Tibial nerve (tissue), 4 donors: ENCODE data around the gene AKT1. TPM values are rescaled to one million over a fixed set of nuclear protein-coding genes. Genes with fewer than 3 reads are reported as not detected.

Source experiments
- DNase-seq, 2 donors: peaks; one replicate each; pipeline ENCODE4 v3.0.0-alpha.2; 2019; ENCODE audit warnings: low spot score in 2 of 2
- H3K27ac ChIP-seq, 4 donors: fragments of 200-600 bp; sonication (generic) in 3 of 4; one replicate each; pipeline ENCODE4 v1.5.1; 2017 to 2019; ENCODE audit warnings: mild to moderate bottlenecking in 1 of 4
- H3K27me3 ChIP-seq, 2 donors: fragments of 200-600 bp; sonication (generic) in 1 of 2; one replicate each; pipeline versions ENCODE4 v1.5.1 to v1.6.0; 2017 to 2019
- H3K36me3 ChIP-seq, 3 donors: fragments of 200-600 bp; sonication (generic); one replicate each; pipeline ENCODE4 v1.5.1; 2018 to 2019
- H3K4me1 ChIP-seq, 4 donors: fragments of 200-600 bp; sonication (generic) in 3 of 4; one replicate each; pipeline ENCODE4 v1.5.1; 2017 to 2019
- H3K4me3 ChIP-seq, 4 donors: fragments of 200-600 bp; sonication (generic) in 3 of 4; one replicate each; pipeline ENCODE4 v1.5.1; 2017 to 2019; ENCODE audit warnings: mild to moderate bottlenecking in 1 of 4, moderate library complexity in 1 of 4
- H3K9me3 ChIP-seq, 4 donors: fragments of 200-600 bp; sonication (generic) in 3 of 4; one replicate each; pipeline ENCODE4 v1.5.1; 2017 to 2019
- EP300 ChIP-seq, 2 donors: sonication (generic); formaldehyde crosslinking; IDR thresholded peaks; one replicate each; pipeline ENCODE4 v1.6.1; 2017; ENCODE audit warnings: antibody characterized with exemption in 2 of 2, mild to moderate bottlenecking in 1 of 2
- POLR2A ChIP-seq, 2 donors: fragments of 450-650 bp; IDR thresholded peaks; one replicate each; pipeline ENCODE4 v1.6.1; 2017; ENCODE audit warnings: antibody characterized with exemption in 2 of 2, mild to moderate bottlenecking in 2 of 2, moderate library complexity in 2 of 2
- WGBS, 2 donors: methylation state at CpG; one replicate each; pipeline ENCODE4 v1.1.5; 2018; 5-methylcytosine and 5-hydroxymethylcytosine counted together
- total RNA-seq, 4 donors: library from RNA; depleted of rRNA; stranded (reverse); fragments of >200 nt; gene quantifications; one replicate each; pipeline ENCODE4 v1.1.0, GENCODE V29; 2016
- TF ChIP-seq, protein P1 (sequence below), 5 experiments: fragments of 200-600 bp in 3 of 5; fragments of 450-650 bp in 2 of 5; sonication (generic) in 3 of 5; IDR thresholded peaks; one replicate each; pipeline ENCODE4 v1.5.1; 2016 to 2019; ENCODE audit warnings: antibody characterized with exemption in 5 of 5, mild to moderate bottlenecking in 3 of 5, moderate library complexity in 2 of 5

Gene AKT1
- total RNA-seq, 4 donors from 2014 or later: 130 to 199 (median 144) TPM

DNA sequence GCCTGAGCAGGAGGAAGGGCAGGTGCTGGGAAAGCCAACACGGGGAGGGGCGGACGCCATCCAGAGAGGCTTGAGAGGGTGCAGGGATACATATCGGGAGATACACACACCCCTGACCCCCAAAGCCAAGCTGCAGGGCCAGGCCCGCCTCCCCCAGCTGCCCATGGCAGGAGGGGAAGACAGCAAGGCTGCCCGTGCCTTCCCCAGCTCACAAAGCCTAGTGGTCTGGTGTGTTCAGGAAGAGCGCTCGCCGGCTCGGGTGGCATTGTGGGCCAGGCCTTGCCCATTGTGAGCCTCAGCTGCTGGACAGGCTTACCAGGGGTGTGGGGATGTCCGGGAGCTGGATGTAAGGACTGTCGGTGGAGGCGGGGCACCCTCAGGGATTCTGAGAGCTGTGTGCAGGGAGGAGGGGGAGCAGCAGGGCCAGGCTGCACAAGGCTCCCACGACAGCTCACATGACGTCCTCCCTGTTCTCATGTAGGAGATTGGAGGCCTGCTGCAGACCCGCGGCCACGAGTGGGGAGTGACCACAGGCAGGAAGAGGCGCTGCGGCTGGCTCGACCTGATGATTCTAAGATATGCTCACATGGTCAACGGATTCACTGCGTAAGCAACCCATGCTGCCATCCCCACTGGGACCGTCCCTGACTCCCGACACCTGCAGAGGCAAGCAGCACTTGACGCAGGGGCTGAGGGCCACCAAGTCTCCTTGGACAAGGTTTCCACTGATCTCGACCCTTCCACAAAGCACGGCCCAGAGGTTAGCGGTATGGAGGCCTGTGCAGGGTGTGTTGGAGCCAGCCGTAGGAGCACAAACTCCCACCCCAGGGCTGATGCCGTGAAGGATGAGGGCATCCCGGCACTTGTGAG is 52.7 kb downstream of the AKT1 start:
- no peak overlapping the region for H3K4me3 ChIP-seq
- peaks cover 0 to 22% (median 16%) of the 10 kb centered on the region in 4 donors for H3K4me1 ChIP-seq
- 86% methylated on average over 29 to 32 of the region's 32 CpGs for WGBS, 2 donors
- H3K27me3 ChIP-seq: no peaks in the 10 kb centered on the region
- H3K9me3 ChIP-seq: no peaks in the 10 kb centered on the region
- no peak for TF ChIP-seq EP300 (IDR thresholded peaks at IDR 0.05)
- H3K36me3 ChIP-seq: peaks cover 0 to 25% (median 0%) of the 10 kb centered on the region in 3 donors
- no peak overlapping the region for H3K27ac ChIP-seq
- no peak for DNase-seq

DNA sequence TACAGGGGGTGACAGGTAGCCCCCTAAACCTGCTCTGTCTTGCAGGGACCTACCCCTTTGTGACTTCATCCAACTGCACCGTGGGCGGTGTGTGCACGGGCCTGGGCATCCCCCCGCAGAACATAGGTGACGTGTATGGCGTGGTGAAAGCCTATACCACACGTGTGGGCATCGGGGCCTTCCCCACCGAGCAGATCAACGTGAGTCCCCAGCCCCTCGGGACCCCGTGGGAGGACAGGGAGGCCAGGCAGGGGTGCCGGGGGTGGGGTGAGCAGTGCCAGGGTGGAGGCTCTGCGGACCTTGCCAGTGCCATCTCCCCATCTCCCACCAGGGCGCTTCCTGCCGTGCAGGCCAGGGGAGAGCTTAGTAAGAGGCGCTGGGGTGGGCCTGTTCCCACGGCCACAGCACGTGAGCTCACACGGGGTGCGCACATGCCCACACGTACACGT is 53.7 kb downstream of the AKT1 start:
- TF ChIP-seq, protein P1, sequence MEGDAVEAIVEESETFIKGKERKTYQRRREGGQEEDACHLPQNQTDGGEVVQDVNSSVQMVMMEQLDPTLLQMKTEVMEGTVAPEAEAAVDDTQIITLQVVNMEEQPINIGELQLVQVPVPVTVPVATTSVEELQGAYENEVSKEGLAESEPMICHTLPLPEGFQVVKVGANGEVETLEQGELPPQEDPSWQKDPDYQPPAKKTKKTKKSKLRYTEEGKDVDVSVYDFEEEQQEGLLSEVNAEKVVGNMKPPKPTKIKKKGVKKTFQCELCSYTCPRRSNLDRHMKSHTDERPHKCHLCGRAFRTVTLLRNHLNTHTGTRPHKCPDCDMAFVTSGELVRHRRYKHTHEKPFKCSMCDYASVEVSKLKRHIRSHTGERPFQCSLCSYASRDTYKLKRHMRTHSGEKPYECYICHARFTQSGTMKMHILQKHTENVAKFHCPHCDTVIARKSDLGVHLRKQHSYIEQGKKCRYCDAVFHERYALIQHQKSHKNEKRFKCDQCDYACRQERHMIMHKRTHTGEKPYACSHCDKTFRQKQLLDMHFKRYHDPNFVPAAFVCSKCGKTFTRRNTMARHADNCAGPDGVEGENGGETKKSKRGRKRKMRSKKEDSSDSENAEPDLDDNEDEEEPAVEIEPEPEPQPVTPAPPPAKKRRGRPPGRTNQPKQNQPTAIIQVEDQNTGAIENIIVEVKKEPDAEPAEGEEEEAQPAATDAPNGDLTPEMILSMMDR (IDR thresholded peaks at IDR 0.05): no peak
- TF ChIP-seq POLR2A (IDR thresholded peaks at IDR 0.05) (no peak), EP300 (IDR thresholded peaks at IDR 0.05) (no peak)
- Histone ChIP-seq H3K36me3 (peaks cover 0 to 25% (median 0%) of the 10 kb centered on the region in 3 donors), H3K27me3 (no peaks in the 10 kb centered on the region), H3K9me3 (no peaks in the 10 kb centered on the region), H3K27ac (no peak overlapping the region), H3K4me1 (peaks cover 0 to 20% (median 17%) of the 10 kb centered on the region in 4 donors), H3K4me3 (no peak overlapping the region)
- WGBS, 2 donors: 89 to 91% methylated on average over 13 to 17 of the region's 23 CpGs
- DNase-seq: no peak

DNA sequence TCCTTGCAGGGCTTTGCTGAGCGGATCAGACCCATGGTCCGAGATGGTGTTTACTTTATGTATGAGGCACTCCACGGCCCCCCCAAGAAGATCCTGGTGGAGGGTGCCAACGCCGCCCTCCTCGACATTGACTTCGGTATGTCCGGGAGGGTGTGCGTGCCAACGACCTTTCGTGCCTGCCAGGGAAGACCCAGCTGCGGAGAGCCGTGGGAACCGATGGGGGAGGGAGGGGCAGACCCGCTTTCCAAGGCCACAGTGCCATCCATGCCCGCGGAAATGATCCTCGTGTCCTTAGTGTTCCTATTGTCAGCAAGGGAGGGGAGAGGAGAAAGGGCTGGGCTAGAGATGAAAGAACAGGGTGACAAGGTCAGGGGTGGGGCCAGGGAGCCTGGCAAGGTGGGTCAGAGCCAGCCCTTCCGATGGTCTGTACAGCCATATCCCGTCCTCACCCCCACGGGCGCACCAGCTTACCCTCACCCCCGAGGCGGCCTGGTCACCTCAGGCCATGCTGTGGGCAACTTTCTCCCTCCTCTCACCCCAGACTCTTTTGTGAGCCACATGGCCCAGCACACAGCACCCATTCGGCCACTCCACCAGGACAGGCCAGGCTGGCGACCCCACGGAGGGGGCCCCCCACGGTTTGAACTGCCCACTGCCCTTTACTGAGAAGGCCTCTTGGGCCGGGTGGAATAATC is 54.3 kb downstream of the AKT1 start:
- H3K9me3 ChIP-seq: no peaks in the 10 kb centered on the region
- no peaks in the 10 kb centered on the region for H3K27me3 ChIP-seq
- H3K4me3 ChIP-seq: no peak overlapping the region
- TF ChIP-seq POLR2A (IDR thresholded peaks at IDR 0.05) (no peak), EP300 (IDR thresholded peaks at IDR 0.05) (no peak)
- TF ChIP-seq, protein P1 (IDR thresholded peaks at IDR 0.05): no peak
- peaks cover 0 to 25% (median 0%) of the 10 kb centered on the region in 3 donors for H3K36me3 ChIP-seq
- H3K4me1 ChIP-seq: peaks cover 0 to 22% (median 19%) of the 10 kb centered on the region in 4 donors
- WGBS, 2 donors: 88 to 89% methylated on average over 26 to 28 of the region's 29 CpGs
- no peak for DNase-seq
- H3K27ac ChIP-seq: no peak overlapping the region

DNA sequence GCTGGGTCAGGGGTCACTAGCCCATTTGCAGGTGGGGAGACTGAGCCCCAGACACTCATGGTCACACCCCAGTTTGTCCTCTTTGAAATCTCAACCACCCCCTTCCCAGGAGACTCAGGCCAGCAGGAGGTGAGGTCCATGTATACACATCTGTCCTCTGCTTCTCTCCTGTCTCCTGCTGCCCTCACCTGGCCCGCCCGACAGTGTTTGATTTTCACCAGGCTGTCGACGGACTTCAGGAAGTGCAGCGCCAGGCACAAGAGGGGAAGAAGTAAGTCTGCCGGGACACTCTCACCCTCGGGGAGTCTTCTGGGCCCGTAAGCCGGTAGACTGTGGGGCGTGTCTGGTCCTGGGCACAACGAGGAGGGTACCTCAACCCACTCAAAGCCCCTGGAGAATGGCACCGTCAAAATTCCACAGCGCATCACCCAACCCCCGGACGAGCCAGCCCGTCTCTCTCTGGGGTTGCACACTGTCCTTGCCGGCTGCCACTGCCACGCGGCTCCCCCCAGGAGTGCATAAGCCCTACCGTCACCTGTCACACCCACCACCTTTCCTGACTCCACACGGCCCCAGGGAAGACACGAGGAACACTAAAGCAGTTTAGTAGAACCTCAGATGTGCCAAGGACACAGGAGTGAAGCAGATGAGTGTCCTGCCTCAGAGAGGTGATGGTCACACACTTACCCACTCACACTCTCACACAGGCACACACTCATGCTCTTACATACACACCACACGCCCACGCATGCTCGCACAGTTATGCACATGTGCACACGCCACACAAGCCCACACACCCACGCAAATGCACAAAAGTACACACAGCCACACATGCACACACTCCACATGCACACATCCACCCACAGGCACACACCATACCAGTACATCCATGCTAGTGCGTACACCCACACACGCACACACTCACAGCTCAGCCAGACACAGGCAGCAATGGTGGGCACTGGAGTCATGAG is 55.7 kb downstream of the AKT1 start:
- H3K27me3 ChIP-seq: no peaks in the 10 kb centered on the region
- TF ChIP-seq POLR2A (IDR thresholded peaks at IDR 0.05) (no peak), EP300 (IDR thresholded peaks at IDR 0.05) (no peak)
- TF ChIP-seq, protein P1 (IDR thresholded peaks at IDR 0.05): no peak
- H3K36me3 ChIP-seq: peaks cover 0 to 25% (median 0%) of the 10 kb centered on the region in 3 donors
- DNase-seq: no peak
- H3K4me3 ChIP-seq: no peak overlapping the region
- no peaks in the 10 kb centered on the region for H3K9me3 ChIP-seq
- H3K4me1 ChIP-seq: peaks cover 0 to 26% (median 23%) of the 10 kb centered on the region in 4 donors
- WGBS, 2 donors: 86 to 92% methylated on average over 28 of the region's 29 CpGs
- H3K27ac ChIP-seq: no peak overlapping the region

DNA sequence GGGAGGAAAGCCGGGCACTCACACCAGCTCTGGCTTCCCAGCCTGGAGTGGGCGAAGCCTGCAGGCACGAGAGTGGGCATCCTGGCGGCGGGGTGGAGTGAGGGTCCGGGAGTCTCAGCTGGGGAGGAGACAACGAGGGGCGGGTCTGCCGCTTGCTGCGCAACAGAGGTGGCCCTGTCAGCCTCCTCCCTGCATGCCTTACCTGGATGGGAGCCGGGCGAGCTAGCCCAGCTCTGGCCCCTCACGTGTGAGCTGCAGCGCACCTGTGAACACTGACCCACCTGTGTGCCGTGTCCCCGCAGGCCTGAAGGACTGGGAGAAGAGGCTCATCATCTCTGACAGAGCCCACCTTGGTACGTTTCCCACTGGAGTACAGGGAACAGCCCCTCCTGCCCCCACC is 56.5 kb downstream of the AKT1 start:
- H3K27me3 ChIP-seq: no peaks in the 10 kb centered on the region
- H3K27ac ChIP-seq: no peak overlapping the region
- 90 to 92% methylated on average over 15 to 17 of the region's 17 CpGs for WGBS, 2 donors
- H3K9me3 ChIP-seq: no peaks in the 10 kb centered on the region
- peaks cover 0 to 25% (median 0%) of the 10 kb centered on the region in 3 donors for H3K36me3 ChIP-seq
- no peak for DNase-seq
- H3K4me3 ChIP-seq: no peak overlapping the region
- peaks cover 0 to 30% (median 27%) of the 10 kb centered on the region in 4 donors for H3K4me1 ChIP-seq
- TF ChIP-seq, protein P1 (IDR thresholded peaks at IDR 0.05): no peak
- no peak for TF ChIP-seq POLR2A (IDR thresholded peaks at IDR 0.05)
- no peak for TF ChIP-seq EP300 (IDR thresholded peaks at IDR 0.05)
